ENCODE measurements around the gene TNFAIP8L3.
"Not testable (repeated sequence)": the region's sequence is repeated elsewhere in the genome, so short reads cannot be mapped to it uniquely, and the experiment has no call there.

Gene TNFAIP8L3

GRCh38 chr15:51051776-51052175, 42.9 kb downstream of the TNFAIP8L3 start:
- peak; percentile 18 for DNase-seq

- no peak for DNase-seq
Measured at GRCh38 chr15:51049081-51049480, 45.6 kb downstream of the TNFAIP8L3 start.

- DNase-seq = no peak
Measured at GRCh38 chr15:51048308-51048707, 46.4 kb downstream of the TNFAIP8L3 start.

DNA sequence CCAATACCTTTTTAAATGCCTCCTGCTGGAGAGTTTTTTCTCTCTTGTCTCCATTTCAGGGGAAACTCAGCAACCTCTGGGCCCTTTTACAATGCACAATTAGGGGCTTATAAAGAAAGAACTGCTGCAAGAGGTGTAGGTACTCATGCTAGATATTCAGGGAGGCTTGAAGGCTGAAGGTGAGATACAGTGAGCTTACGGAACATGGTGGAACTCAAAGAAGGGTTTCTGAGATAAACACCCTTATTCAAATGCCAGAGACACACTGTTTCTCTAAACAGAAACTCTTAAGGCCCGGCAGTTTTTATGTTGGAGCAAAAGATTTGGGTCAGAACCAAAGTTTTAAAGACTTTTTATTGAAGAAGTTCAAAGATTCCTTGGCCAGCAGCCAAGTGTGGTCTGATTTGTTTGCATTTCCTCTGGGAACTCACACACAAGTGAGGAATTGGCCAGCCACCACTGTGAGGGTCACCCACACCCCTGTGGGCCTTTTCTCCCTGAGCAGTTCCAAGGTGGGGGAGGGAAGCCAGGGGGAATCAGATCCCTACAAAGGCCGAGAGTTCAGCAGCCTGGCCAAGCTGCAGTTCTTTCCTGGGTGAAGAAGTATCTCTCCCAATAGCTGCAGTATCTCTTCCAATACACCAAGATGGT, 47.8 kb downstream of the TNFAIP8L3 start:
- no peak for DNase-seq

DNA sequence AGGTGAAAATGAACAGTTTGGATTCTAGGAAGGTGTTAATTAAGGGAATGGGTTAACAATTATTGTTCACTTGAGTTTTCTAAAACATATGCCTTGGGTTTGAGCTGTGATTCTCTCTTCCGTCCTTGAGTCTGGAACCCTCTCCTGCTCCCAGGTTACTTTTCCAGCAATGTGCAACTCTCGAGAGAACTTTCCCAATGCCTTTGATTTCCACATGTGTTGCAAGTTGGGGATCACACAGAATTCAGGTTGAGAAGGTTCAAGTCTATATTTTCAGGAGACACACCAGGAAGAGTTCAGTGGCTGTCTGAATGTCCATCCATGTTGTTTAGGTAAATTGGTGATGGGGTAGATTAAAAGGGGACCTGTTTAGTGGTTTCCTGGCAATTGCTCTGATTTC, 48.7 kb downstream of the TNFAIP8L3 start:
- no peak for DNase-seq

- no peak for DNase-seq
Measured at GRCh38 chr15:51044037-51044727, 50.5 kb downstream of the TNFAIP8L3 start.

- no peak for DNase-seq
Measured at GRCh38 chr15:51038974-51039319, 55.8 kb downstream of the TNFAIP8L3 start.

- DNase-seq = no peak
Measured at GRCh38 chr15:51038162-51038973, 56.3 kb downstream of the TNFAIP8L3 start.

DNA sequence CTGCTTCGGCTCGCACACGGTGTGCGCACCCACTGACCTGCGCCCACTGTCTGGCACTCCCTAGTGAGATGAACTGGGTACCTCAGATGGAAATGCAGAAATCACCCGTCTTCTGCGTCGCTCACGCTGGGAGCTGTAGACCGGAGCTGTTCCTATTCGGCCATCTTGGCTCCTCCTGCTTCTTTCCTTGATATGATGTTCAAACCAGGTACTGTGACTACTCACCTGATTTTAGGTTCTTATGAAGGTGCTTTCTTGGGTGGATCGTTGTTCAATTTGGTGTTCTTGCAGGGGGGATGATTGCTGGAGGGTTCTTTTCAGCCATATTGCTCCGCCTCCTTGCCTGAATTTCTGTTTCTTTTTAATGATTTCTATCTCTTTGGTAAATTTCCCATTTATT, 57.2 kb downstream of the TNFAIP8L3 start:
- DNase-seq = not testable (repeated sequence)

DNA sequence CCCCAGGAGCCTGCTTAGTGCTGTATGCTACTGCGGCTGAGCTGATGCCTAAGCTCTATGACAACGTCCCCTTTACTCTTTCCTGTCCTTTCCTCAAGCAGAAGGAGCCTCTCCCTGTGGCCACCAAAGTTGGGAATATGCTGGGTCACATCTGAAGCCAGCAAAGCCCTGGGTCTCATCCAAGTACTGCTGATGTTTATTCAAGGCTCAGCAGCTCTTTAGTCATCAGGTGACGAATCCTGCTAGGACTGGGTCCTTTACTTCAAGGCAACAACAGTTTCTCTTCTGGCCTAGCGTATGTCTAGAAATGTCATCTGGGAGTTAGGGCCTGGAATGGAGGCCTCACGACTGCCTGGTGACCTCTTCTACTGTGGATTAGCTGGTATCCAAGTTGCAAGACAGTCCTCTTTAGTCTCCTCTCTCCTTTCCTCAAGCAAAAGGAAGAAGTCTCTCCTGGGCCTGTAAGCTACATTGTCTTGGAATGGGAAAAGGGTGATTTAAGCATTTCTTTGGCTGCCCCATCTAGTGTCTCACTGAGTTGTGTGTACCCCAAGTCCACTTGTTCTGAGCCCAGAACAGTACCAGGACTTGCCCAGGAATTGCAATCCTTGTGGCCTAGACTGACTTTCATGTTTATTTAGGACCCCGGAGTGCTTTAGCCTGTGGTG, 63.9 kb downstream of the TNFAIP8L3 start:
- no peak for DNase-seq

DNA sequence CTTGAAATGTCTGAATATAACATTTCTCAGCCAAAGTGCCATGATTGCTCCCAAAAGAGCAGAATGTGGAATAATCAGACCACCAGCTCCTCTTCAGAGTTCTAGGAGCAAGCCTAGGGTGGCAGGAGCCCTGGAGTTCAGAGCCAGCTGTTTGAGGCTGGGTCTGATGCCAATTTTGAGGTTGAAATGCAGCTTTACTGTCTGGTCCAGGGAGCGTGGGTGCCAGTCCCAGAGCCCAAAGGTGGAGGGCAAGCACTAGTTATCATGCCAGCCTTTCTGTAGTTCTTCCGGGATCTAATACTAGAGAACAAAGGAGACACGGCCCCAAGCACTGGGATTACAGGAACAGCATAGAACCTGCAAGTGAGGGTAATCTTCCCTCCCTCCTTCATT, 69.3 kb downstream of the TNFAIP8L3 start:
- peak; percentile 53 for DNase-seq

- DNase-seq = peak; percentile 75
Measured at GRCh38 chr15:51024735-51025453, 69.8 kb downstream of the TNFAIP8L3 start.

DNA sequence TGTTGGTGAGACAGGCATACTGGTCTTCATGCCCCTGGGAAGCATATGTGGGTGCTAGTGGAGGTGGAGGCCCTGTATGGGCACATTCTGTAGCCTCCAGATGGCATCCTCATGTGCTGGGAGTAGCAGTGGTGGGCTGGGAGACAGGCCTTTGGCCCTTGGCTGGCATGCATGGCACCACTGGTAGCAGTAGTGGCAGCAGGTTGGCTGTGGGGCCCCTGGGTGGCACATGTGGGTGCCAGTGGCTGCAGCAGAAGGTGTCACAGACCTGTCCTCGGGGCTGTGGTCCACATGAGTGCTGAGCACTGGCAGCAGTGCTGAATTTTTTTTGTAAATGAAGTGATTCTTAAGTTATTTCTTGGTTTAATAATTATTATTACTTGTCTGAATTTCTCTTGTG, 71.2 kb downstream of the TNFAIP8L3 start:
- DNase-seq = no peak

DNA sequence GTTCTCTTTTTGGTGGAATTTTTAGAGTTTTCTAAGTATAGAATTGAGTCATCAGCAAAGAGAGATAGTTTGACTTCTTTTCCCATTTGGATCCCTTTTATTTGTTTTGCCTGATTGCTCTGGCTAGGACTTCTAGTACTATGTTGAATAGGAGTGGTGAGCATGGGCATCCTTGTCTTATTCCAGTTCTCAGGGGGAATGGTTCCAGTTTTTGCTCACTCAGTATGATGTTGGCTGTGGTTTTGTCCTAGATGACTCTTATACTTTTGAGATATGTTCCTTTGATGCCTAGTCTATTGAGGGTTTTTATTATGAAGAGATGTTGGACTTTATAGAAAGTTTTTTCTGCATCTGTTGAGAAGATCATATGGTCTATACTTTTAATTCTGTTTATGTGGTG, 72.5 kb downstream of the TNFAIP8L3 start:
- DNase-seq = no peak

GRCh38 chr15:51016615-51017014, 78.1 kb downstream of the TNFAIP8L3 start:
- no peak for DNase-seq

DNA sequence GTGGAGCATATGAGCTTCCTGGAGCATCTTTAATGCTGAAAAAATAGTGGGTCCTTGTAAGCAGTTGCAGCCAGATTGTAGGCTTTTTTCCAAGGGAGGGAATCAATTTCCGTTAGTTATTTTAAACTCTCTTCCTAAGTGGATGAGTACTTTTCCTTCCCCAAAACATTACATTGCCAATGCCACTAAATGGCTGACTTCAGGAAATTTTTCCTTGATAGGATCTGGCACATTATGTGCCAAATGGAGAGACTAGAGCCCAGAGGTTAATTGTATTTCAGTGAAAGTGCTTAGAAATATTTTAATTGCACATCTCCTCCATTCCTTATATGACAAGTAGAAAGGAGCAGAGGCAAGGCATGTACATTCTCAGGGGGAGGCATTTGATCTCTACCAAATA, 83.5 kb downstream of the TNFAIP8L3 start:
- no peak for DNase-seq

DNA sequence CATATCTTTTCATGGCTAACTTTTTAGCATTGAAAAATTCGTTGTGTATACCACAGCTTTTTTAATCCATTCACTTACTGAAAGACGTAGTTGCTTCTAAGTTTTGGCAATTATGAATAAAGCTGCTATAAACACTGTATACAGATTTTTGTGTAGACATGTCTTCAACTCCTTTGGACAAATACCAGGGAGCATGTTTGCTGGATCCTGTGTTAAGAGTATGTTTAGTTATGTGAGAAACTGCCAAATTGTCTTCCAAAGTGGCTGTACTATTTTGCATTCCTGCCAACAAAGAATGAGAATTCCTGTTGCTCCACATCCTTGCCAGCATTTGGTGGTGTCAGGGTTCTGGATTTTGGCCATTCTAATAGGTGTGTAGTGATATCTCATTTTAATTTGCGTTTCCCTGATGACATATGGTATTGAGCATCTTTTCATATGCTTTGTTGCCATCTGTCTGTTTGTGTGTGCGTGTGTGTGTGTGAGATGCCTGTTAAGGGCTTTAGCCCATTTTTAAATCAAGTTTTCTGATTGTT, 87.5 kb downstream of the TNFAIP8L3 start:
- no peak for DNase-seq

All from NCI-H1694 (cell line).